Transverse colon (tissue), 4 donors: ENCODE results near the gene SSR3. TPM values are rescaled to one million over a fixed set of nuclear protein-coding genes. Genes with fewer than 3 reads are reported as not detected.
A peak's percentile ranks its signal among the peaks of the same experiment; 100 is the strongest.
"Not testable (repeated sequence)": the region's sequence is repeated elsewhere in the genome, so short reads cannot be mapped to it uniquely, and the experiment has no call there.

Source experiments
- DNase-seq: peaks from one replicate; pipeline ENCODE4 v3.0.0-alpha.2; 2019
- H3K27ac ChIP-seq, 4 donors: fragments of 200-600 bp; sonication (generic); 2 replicates each; pipeline ENCODE4 v1.5.1; 2016 to 2018; ENCODE audit warnings: inconsistent platforms in 4 of 4
- H3K27me3 ChIP-seq: fragments of 200-600 bp; sonication (generic); 2 replicates; pipeline ENCODE4 v1.5.1; 2017; ENCODE audit warnings: inconsistent platforms
- H3K36me3 ChIP-seq, 4 donors: fragments of 200-600 bp; sonication (generic); 2 replicates each; pipeline ENCODE4 v1.5.1; 2017 to 2019; ENCODE audit warnings: inconsistent platforms in 4 of 4
- H3K4me1 ChIP-seq, 4 donors: fragments of 200-600 bp; sonication (generic); 2 replicates each; pipeline ENCODE4 v1.5.1; 2017 to 2020; ENCODE audit warnings: inconsistent platforms in 4 of 4
- H3K4me3 ChIP-seq, 4 donors: fragments of 200-600 bp; sonication (generic); 1 replicate in 1 of 4; 2 replicates in 3 of 4; pipeline versions ENCODE4 v1.5.1 to v1.6.1; 2017 to 2019; ENCODE audit warnings: inconsistent platforms in 4 of 4
- H3K9me3 ChIP-seq, 2 donors: fragments of 200-600 bp; sonication (generic); 2 replicates each; pipeline ENCODE4 v1.5.1; 2017 to 2019; ENCODE audit warnings: inconsistent platforms in 2 of 2
- EP300 ChIP-seq: sonication (generic); formaldehyde crosslinking; IDR thresholded peaks from one replicate; pipeline ENCODE4 v1.6.1; 2017; ENCODE audit warnings: antibody characterized with exemption, low read depth
- POLR2A ChIP-seq: fragments of 450-650 bp; IDR thresholded peaks from one replicate; pipeline ENCODE4 v1.6.1; 2016; ENCODE audit warnings: antibody characterized with exemption, mild to moderate bottlenecking, moderate library complexity
- POLR2AphosphoS5 ChIP-seq, 3 donors: sonication (generic); formaldehyde crosslinking; IDR thresholded peaks; one replicate each; pipeline ENCODE4 v1.6.1; 2016; ENCODE audit warnings: antibody characterized with exemption in 3 of 3
- WGBS, 2 donors: methylation state at CpG; one replicate each; pipeline ENCODE4 v1.1.5; 2018; ENCODE audit warnings: low coverage in 1 of 2; 5-methylcytosine and 5-hydroxymethylcytosine counted together
- in situ Hi-C, 4 donors: fragments of 200-750 bp; cut with MboI; loops; one replicate each; pipeline versions ENCODE4 v1.15.0 to v1.15.1; 2017; ENCODE audit warnings: low sequenced_read_pairs in 3 of 4, low pct_ligation_motif_present in 1 of 4, low pct_unique_long_range_greater_than_20kb in 1 of 4
- intact Hi-C: fragments of 100-400 bp; cut with DNase I; formaldehyde crosslinking; loops from one replicate; pipeline ENCODE4 v1.15.1; 2023; ENCODE audit warnings: low total_unique reads
- total RNA-seq, 4 donors: library from RNA; depleted of rRNA; stranded (reverse); fragments of >200 nt; gene quantifications; one replicate each; pipeline ENCODE4 v1.1.0, GENCODE V29; 2016
- TF ChIP-seq, protein P1 (sequence below), 5 experiments: fragments of 200-600 bp in 3 of 5; fragments of 450-650 bp in 2 of 5; sonication (generic) in 3 of 5; IDR thresholded peaks; 1 replicate in 2 of 5; 2 replicates in 3 of 5; pipeline ENCODE4 v1.5.1; 2016 to 2017; ENCODE audit warnings: antibody characterized with exemption in 5 of 5, inconsistent platforms in 3 of 5, mild to moderate bottlenecking in 2 of 5, moderate library complexity in 1 of 5

Gene SSR3
- total RNA-seq, 4 donors from 2014 or later: 21.7 to 68.8 (median 50.1) TPM

DNA sequence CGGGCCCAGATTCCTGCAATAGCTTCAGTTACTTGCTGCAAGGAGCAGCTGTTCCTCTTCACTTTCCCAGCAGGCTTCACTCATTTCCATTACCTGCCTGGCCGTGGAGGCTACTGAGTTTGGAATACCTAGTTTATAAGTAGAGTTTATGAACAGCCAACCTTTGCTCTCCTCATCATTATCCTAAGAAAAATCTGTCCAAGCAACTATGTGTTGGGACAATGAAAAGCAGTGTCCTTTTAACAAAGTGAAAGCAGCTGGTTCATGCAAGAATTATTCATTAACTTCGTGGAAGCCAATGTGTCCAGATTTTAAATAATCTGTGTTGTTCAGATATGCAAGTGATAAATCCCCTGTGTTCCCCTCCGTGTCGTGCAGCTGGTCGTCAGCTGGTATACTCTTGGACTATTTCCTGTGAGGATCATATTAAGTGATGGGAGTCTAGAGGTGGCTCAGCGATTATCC lies 39.3 kb upstream of the SSR3 start:
- no peaks in the 10 kb centered on the region for H3K36me3 ChIP-seq
- in situ Hi-C loops: no loop called here
- H3K27ac ChIP-seq: peak overlapping the region in 2 of 4 donors; percentile 11 to 38
- peaks cover 0 to 11% (median 8%) of the 10 kb centered on the region in 4 donors for H3K4me1 ChIP-seq
- TF ChIP-seq POLR2AphosphoS5 (IDR thresholded peaks at IDR 0.05) (no peak), EP300 (no peak), POLR2A (no peak)
- H3K27me3 ChIP-seq: no peaks in the 10 kb centered on the region
- DNase-seq: peak; percentile 15
- H3K4me3 ChIP-seq: peak overlapping the region in 1 of 4 donors; percentile 17
- intact Hi-C loops: no loop called here
- 18 to 28% methylated on average over 6 to 7 of the region's 7 CpGs for WGBS, 2 donors
- no peaks in the 10 kb centered on the region for H3K9me3 ChIP-seq

DNA sequence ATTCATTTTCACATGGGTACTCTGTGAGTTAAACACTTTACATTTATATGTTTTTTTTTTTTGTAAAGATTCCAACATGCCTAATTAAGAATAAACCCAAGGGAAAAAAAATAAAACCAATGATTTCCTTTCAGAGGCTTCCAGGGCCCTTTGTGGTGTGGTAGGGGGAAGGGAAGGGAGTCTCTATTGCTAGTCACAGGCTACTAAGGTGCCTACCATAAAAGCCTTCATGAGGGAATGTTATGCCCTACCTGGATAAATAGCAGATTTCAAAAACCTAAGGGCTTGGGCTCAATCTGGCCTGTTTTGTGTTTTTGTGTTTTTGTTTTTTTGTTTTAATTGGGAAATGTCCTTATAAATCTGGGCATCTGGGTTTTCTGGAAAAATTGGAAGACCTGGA lies 38.9 kb upstream of the SSR3 start:
- H3K27me3 ChIP-seq: no peaks in the 10 kb centered on the region
- H3K4me1 ChIP-seq: peaks cover 0 to 11% (median 8%) of the 10 kb centered on the region in 4 donors
- peak overlapping the region in 1 of 4 donors; percentile 17 for H3K4me3 ChIP-seq
- intact Hi-C loops (no loop called here), in situ Hi-C loops (no loop called here)
- H3K9me3 ChIP-seq: no peaks in the 10 kb centered on the region
- H3K36me3 ChIP-seq: no peaks in the 10 kb centered on the region
- DNase-seq: no peak
- H3K27ac ChIP-seq: peak overlapping the region in 2 of 4 donors; percentile 11 to 38
- TF ChIP-seq POLR2A (no peak), EP300 (no peak), POLR2AphosphoS5 (IDR thresholded peaks at IDR 0.05) (no peak)
- TF ChIP-seq, protein P1, sequence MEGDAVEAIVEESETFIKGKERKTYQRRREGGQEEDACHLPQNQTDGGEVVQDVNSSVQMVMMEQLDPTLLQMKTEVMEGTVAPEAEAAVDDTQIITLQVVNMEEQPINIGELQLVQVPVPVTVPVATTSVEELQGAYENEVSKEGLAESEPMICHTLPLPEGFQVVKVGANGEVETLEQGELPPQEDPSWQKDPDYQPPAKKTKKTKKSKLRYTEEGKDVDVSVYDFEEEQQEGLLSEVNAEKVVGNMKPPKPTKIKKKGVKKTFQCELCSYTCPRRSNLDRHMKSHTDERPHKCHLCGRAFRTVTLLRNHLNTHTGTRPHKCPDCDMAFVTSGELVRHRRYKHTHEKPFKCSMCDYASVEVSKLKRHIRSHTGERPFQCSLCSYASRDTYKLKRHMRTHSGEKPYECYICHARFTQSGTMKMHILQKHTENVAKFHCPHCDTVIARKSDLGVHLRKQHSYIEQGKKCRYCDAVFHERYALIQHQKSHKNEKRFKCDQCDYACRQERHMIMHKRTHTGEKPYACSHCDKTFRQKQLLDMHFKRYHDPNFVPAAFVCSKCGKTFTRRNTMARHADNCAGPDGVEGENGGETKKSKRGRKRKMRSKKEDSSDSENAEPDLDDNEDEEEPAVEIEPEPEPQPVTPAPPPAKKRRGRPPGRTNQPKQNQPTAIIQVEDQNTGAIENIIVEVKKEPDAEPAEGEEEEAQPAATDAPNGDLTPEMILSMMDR (IDR thresholded peaks at IDR 0.05): no peak

DNA sequence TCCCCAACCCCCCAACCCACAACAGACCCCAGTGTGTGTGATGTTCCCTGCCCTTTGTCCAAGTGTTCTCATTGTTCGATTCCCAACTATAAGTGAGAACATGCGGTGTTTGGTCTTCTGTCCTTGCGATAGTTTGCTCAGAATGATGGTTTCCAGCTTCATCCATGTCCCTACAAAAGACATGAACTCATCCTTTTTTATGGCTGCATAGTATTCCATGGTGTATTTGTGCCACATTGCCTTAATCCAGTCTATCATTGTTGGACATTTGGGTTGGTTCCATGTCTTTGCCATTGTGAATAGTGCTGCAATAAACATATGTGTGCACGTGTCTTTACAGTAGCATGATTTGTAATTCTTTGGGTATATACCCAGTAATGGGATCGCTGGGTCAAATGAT lies 34.9 kb upstream of the SSR3 start:
- H3K9me3 ChIP-seq, in situ Hi-C loops, H3K36me3 ChIP-seq, H3K27me3 ChIP-seq, H3K4me3 ChIP-seq, H3K27ac ChIP-seq, intact Hi-C loops, DNase-seq: not testable (repeated sequence)
- H3K4me1 ChIP-seq: peaks cover 0 to 19% (median 12%) of the 10 kb centered on the region in 4 donors
- WGBS, 2 donors: 93 to 95% methylated on average over 4 to 5 of the region's 5 CpGs

DNA sequence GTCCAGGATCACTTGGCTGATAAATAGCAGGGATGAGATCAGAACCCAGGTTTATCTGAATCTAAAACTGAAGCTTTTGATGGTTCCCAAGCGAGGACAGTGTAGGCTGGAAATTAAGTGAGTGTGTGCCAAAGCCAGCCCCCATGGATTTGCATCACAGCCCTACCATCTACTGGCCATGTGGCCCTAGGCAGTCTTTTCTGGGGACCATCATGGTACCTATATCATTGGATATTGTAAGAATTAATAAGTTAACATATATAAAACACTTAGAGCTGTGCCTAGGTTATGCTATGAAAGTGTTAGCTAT lies 32.8 kb upstream of the SSR3 start:
- H3K27me3 ChIP-seq: no peaks in the 10 kb centered on the region
- in situ Hi-C loops (no loop called here), intact Hi-C loops (no loop called here)
- H3K36me3 ChIP-seq: no peaks in the 10 kb centered on the region
- no peak for DNase-seq
- no peaks in the 10 kb centered on the region for H3K9me3 ChIP-seq
- no peak overlapping the region for H3K4me3 ChIP-seq
- H3K4me1 ChIP-seq: peaks cover 0 to 9% (median 3%) of the 10 kb centered on the region in 4 donors
- WGBS, 2 donors: 80 to 84% methylated on average over 1 of the region's 1 CpG
- no peak overlapping the region for H3K27ac ChIP-seq
- TF ChIP-seq EP300 (no peak), POLR2A (no peak), POLR2AphosphoS5 (IDR thresholded peaks at IDR 0.05) (no peak)
- TF ChIP-seq, protein P1 (IDR thresholded peaks at IDR 0.05): no peak

DNA sequence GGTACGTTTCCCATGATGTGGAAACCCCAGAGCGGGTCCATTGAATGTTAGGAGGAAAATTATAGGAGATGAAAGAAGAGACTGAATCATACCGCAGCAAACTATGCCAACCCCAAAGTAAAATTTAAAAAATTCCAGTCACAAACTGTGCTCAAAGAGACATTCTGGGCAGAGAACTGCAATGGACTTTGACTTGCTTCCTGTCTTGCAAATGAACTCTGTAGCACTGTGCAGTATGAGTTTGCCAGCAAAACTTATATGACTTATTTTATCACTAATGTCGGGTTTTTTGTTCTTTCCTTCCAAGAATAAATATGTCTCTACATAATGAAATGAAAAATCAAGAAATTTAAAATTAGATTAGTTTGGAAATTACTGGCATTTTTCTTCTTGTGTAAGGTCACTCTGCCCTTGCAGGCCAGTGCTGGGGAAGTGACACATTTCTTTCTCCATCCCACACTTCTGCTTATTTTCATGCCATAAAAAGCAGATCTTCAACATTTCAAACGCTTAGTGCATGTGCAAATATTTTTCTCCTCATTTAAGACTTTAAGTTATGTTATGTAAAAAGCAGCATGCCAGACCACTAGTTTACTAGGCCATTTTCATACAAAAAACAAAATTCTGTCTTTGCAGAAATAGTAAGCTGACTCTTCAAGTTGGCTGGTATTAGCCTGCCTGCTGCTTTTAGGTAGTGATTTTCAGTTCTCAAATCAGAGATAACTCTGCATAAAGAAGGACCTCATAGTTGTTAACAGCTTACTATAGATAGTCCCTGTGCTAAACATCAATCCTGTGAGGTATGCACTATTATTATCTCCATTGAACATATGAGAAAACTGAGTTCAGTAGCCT lies 32.2 kb upstream of the SSR3 start:
- TF ChIP-seq, protein P1 (IDR thresholded peaks at IDR 0.05): no peak
- TF ChIP-seq POLR2A (no peak), POLR2AphosphoS5 (IDR thresholded peaks at IDR 0.05) (no peak), EP300 (no peak)
- Histone ChIP-seq H3K4me1 (peaks cover 0 to 9% (median 3%) of the 10 kb centered on the region in 4 donors), H3K36me3 (no peaks in the 10 kb centered on the region), H3K27ac (no peak overlapping the region), H3K9me3 (no peaks in the 10 kb centered on the region), H3K4me3 (no peak overlapping the region), H3K27me3 (no peaks in the 10 kb centered on the region)
- intact Hi-C loops (no loop called here), in situ Hi-C loops (no loop called here)
- DNase-seq: no peak
- WGBS, 2 donors: 50 to 57% methylated on average over 5 of the region's 5 CpGs
